ENCODE results near the gene MLANA.

DNA sequence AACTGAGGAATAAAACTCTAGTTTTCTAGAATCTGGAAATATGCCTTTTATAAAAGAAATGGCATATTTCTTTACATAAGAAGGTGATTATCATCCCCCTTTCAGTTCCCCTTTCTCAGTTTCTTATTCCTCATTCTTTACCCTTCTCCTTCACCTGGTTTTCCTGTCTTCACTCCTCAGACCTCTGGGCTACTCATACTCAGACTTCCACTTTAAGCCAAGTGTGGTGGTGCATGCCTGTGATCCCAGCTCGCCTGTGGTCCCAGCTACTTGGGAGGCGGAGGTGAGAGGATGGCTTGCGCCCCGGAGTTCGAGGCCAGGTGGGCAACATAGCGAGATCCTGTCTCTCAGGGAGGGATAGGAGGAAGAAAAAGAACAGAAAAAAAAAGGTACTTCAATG, 67.6 kb downstream of the MLANA start:
- no peak for TF ChIP-seq TAF1 (IDR thresholded peaks at IDR 0.05; ENCODE audit: borderline replicate concordance, insufficient read depth, low read length)
- TF ChIP-seq, protein P1, sequence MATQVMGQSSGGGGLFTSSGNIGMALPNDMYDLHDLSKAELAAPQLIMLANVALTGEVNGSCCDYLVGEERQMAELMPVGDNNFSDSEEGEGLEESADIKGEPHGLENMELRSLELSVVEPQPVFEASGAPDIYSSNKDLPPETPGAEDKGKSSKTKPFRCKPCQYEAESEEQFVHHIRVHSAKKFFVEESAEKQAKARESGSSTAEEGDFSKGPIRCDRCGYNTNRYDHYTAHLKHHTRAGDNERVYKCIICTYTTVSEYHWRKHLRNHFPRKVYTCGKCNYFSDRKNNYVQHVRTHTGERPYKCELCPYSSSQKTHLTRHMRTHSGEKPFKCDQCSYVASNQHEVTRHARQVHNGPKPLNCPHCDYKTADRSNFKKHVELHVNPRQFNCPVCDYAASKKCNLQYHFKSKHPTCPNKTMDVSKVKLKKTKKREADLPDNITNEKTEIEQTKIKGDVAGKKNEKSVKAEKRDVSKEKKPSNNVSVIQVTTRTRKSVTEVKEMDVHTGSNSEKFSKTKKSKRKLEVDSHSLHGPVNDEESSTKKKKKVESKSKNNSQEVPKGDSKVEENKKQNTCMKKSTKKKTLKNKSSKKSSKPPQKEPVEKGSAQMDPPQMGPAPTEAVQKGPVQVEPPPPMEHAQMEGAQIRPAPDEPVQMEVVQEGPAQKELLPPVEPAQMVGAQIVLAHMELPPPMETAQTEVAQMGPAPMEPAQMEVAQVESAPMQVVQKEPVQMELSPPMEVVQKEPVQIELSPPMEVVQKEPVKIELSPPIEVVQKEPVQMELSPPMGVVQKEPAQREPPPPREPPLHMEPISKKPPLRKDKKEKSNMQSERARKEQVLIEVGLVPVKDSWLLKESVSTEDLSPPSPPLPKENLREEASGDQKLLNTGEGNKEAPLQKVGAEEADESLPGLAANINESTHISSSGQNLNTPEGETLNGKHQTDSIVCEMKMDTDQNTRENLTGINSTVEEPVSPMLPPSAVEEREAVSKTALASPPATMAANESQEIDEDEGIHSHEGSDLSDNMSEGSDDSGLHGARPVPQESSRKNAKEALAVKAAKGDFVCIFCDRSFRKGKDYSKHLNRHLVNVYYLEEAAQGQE (IDR thresholded peaks at IDR 0.05; ENCODE audit: insufficient read depth in 1 of 2, low read depth in 2 of 2, low read length in 2 of 2) = no peak
- TF ChIP-seq SIN3A (IDR thresholded peaks at IDR 0.05; ENCODE audit: borderline replicate concordance, insufficient read depth, low read length) = no peak

All from PFSK-1 (cell line).